Activated B cell treated with CpG ODN at 0.5 μM for 24 hours (primary cell): ENCODE measurements around the gene CCT2. TPM values are rescaled to one million over a fixed set of nuclear protein-coding genes. Genes with fewer than 3 reads are reported as not detected.

Source experiments
- ATAC-seq: fragments of 200-7000 bp; cut with Tn5 transposase; one replicate; pipeline ENCODE4 v1.10.0; 2021; ENCODE audit warnings: low read depth, mild to moderate bottlenecking, moderate library complexity
- CTCF ChIA-PET: fragments of 350-600 bp; sonication (Branson Sonifier 250); formaldehyde crosslinking; loops from one replicate; lab custom pipeline; 2021; ENCODE audit warnings: antibody characterized with exemption; lab: Charles Lee
- POLR2A ChIA-PET: fragments of 350-600 bp; sonication (Branson Sonifier 250); formaldehyde crosslinking; loops from one replicate; lab custom pipeline; 2021; ENCODE audit warnings: antibody characterized with exemption; lab: Charles Lee
- DNase-seq: peaks from one replicate; pipeline ENCODE4 v3.0.0; 2022
- H3K27ac Mint-ChIP-seq: one replicate; pipeline ENCODE4 v1.8.0; 2020; ENCODE audit warnings: mixed read lengths
- H3K27me3 Mint-ChIP-seq: one replicate; pipeline ENCODE4 v1.8.0; 2021; ENCODE audit warnings: mixed read lengths
- H3K36me3 Mint-ChIP-seq: one replicate; pipeline ENCODE4 v1.8.0; 2021; ENCODE audit warnings: low read depth, mixed read lengths
- H3K4me1 Mint-ChIP-seq: one replicate; pipeline ENCODE4 v1.8.0; 2021; ENCODE audit warnings: mixed read lengths
- H3K4me3 Mint-ChIP-seq: one replicate; pipeline ENCODE4 v1.8.0; 2020; ENCODE audit warnings: mild to moderate bottlenecking, mixed read lengths
- H3K9me3 Mint-ChIP-seq: one replicate; pipeline ENCODE4 v1.8.0; 2020; ENCODE audit warnings: mixed read lengths
- CTCF ChIP-seq: fragments of 200-600 bp; IDR thresholded peaks from one replicate; pipeline ENCODE4 v1.8.0; 2022; ENCODE audit warnings: antibody characterized with exemption, mild to moderate bottlenecking
- intact Hi-C: fragments of 100-400 bp; cut with micrococcal nuclease; formaldehyde crosslinking; loops from one replicate; pipeline ENCODE4 v1.15.1; 2024
- total RNA-seq: library from RNA; stranded (reverse); gene quantifications from 2 replicates; pipeline ENCODE4 v1.2.3, GENCODE V29; 2022

Gene CCT2
- total RNA-seq, 1 donor from 2014 or later: 211 TPM

DNA sequence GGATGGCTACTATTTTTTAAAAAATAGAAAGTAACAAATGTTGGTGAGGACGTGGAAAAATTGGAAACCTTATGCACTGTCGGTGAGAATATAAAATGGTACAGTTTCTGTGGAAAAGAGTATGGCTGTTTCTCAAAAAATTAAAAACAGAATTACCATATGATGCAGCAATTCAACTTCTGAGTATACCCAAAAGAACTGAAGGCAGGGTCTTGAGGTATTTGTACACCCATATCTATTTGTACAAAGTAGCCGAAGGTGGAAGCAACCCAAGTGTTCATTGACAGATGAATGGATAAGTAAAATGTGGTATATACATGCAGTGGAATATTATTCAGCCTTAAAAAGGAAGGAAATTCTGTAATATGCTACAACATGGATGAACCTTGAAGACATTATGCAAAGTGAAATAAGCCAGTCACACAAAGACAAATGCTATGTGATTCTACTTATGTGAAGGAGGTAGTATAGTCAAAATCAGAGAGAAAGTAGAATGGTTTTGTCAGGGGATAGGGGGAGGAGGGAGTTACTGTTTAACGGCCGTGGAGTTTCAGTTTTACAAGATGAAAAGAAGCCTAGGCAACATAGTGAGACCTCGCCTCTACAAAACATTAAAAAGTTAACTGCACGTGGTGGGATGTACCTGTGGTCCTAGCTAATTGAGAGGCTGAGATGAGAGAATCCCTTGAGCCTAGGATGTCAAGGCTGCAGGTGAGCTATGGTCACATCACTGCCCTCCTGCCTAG, 38.4 kb upstream of the CCT2 start:
- TF ChIP-seq CTCF: no peak
- DNase-seq (no peak), ATAC-seq (no peak)
- ChIA-PET POLR2A (no interaction called here), CTCF (no interaction called here)
- Mint-ChIP-seq H3K4me1 (peaks cover 2% of the 10 kb centered on the region), H3K27ac (no peak overlapping the region), H3K27me3 (no peaks in the 10 kb centered on the region), H3K36me3 (peaks cover 17% of the 10 kb centered on the region), H3K4me3 (no peak overlapping the region), H3K9me3 (peaks cover 6% of the 10 kb centered on the region)
- intact Hi-C loops: no loop called here

DNA sequence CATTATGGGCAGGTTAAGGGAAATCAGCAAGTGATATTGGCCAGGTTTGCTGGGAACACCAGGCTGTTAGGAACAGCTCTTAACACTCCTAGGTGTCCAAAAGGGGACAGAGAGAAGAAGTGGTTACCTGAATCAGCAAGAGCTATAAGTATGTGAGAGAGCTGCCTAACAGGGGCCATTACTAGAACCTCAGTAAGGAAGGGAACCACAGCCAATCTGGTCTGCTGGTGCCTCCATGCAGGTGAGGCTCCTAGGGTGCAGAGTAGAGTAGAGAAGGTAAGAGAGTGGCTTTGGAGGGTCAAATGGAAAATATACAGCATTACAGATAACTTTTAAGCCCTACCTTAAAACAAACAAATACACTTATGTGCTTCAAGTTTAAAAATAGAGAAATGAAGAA, 36.6 kb upstream of the CCT2 start:
- ChIA-PET CTCF (interaction anchor here (0.9 kb wide), 1 partner anchor 22 kb away, joined by 3 read pairs; no protein-coding TSS in a partner anchor), POLR2A (interaction anchor here (0.6 kb wide), 1 partner anchor 257 kb away, joined by 4 read pairs; no protein-coding TSS in a partner anchor)
- Mint-ChIP-seq H3K9me3 (peaks cover under 1% of the 10 kb centered on the region), H3K36me3 (peaks cover 8% of the 10 kb centered on the region), H3K4me1 (peaks cover 2% of the 10 kb centered on the region), H3K4me3 (no peak overlapping the region), H3K27me3 (no peaks in the 10 kb centered on the region), H3K27ac (no peak overlapping the region)
- no peak for TF ChIP-seq CTCF
- intact Hi-C loops: no loop called here
- ATAC-seq (no peak), DNase-seq (no peak)

- H3K36me3 Mint-ChIP-seq: peaks cover 6% of the 10 kb centered on the region
- no peak for TF ChIP-seq CTCF
- H3K4me1 Mint-ChIP-seq: peaks cover 2% of the 10 kb centered on the region
- ChIA-PET CTCF (no interaction called here), POLR2A (no interaction called here)
- DNase-seq (no peak), ATAC-seq (no peak)
- no peaks in the 10 kb centered on the region for H3K27me3 Mint-ChIP-seq
- intact Hi-C loops: loop anchor here (5.0 kb wide), 1 partner anchor 38 kb away; no protein-coding TSS in a partner anchor
- H3K4me3 Mint-ChIP-seq: no peak overlapping the region
- H3K9me3 Mint-ChIP-seq: no peaks in the 10 kb centered on the region
- H3K27ac Mint-ChIP-seq: no peak overlapping the region
These were observed 34.5 kb upstream of the CCT2 start for GRCh38 chr12:69550569-69551350.

GRCh38 chr12:69553628-69554248, 31.5 kb upstream of the CCT2 start:
- H3K27ac Mint-ChIP-seq: no peak overlapping the region
- DNase-seq: no peak
- peaks cover 6% of the 10 kb centered on the region for H3K36me3 Mint-ChIP-seq
- POLR2A ChIA-PET: no interaction called here
- H3K4me3 Mint-ChIP-seq: no peak overlapping the region
- H3K27me3 Mint-ChIP-seq: no peaks in the 10 kb centered on the region
- no peaks in the 10 kb centered on the region for H3K4me1 Mint-ChIP-seq
- no peak for ATAC-seq
- no peak for TF ChIP-seq CTCF
- intact Hi-C loops: loop anchor here (5.0 kb wide), 1 partner anchor 41 kb away; no protein-coding TSS in a partner anchor
- CTCF ChIA-PET: no interaction called here
- no peaks in the 10 kb centered on the region for H3K9me3 Mint-ChIP-seq
